GM23338 (cell line): Measurements from ENCODE around the gene STXBP5. TPM values are rescaled to one million over a fixed set of nuclear protein-coding genes. Genes with fewer than 3 reads are reported as not detected.

ENCODE experiments used
- ATAC-seq: fragments of 200-7000 bp; cut with Tn5 transposase; 3 replicates; pipeline ENCODE4 v1.9.1; 2020
- DNase-seq: peaks from one replicate; pipeline ENCODE4 v3.0.0-alpha.2; 2015; ENCODE audit warnings: low spot score
- H2AFZ ChIP-seq: fragments of 200-600 bp; sonication (generic); 2 replicates; pipeline ENCODE4 v1.8.0; 2016; ENCODE audit warnings: antibody characterized with exemption, mild to moderate bottlenecking, moderate library complexity
- H3F3A ChIP-seq: fragments of 200-600 bp; sonication (generic); replicated peaks from 2 replicates; pipeline ENCODE4 v1.8.0; 2017; ENCODE audit warnings: antibody characterized with exemption, mixed run types, low read depth
- H3K27ac ChIP-seq: fragments of 200-600 bp; sonication (generic); 2 replicates; pipeline ENCODE4 v1.6.1; 2016; ENCODE audit warnings: low read depth
- H3K27me3 ChIP-seq: fragments of 200-600 bp; sonication (generic); 2 replicates; pipeline ENCODE4 v1.8.0; 2016; ENCODE audit warnings: mild to moderate bottlenecking, mixed run types, moderate library complexity; ENCODE audit not compliant: insufficient read depth
- H3K36me3 ChIP-seq: fragments of 200-600 bp; sonication (generic); 2 replicates; pipeline ENCODE4 v1.8.0; 2016; ENCODE audit warnings: mild to moderate bottlenecking; ENCODE audit not compliant: insufficient read depth
- H3K4me1 ChIP-seq: fragments of 200-600 bp; sonication (generic); 2 replicates; pipeline ENCODE4 v1.8.0; 2016; ENCODE audit warnings: mild to moderate bottlenecking, moderate library complexity; ENCODE audit not compliant: insufficient read depth
- H3K4me2 ChIP-seq: fragments of 200-600 bp; sonication (generic); 2 replicates; pipeline ENCODE4 v1.7.1; 2017; ENCODE audit warnings: mixed run types
- H3K4me3 ChIP-seq: fragments of 200-600 bp; sonication (generic); 2 replicates; pipeline ENCODE4 v1.6.1; 2016; ENCODE audit warnings: mixed run types
- H3K79me2 ChIP-seq: fragments of 200-600 bp; sonication (generic); replicated peaks from 2 replicates; pipeline ENCODE4 v1.8.0; 2017; ENCODE audit warnings: mild to moderate bottlenecking; ENCODE audit not compliant: insufficient read depth
- H3K9me2 ChIP-seq: fragments of 200-600 bp; sonication (generic); 2 replicates; pipeline ENCODE4 v1.8.0; 2017; ENCODE audit not compliant: insufficient read depth
- H4K20me1 ChIP-seq: fragments of 200-600 bp; sonication (generic); replicated peaks from 2 replicates; pipeline ENCODE4 v1.8.0; 2017; ENCODE audit warnings: mild to moderate bottlenecking; ENCODE audit not compliant: insufficient read depth
- H3K27ac Mint-ChIP-seq: 2 replicates; pipeline ENCODE4 v1.8.0; 2020; ENCODE audit warnings: inconsistent platforms, mild to moderate bottlenecking, moderate library complexity, mixed read lengths
- H3K27me3 Mint-ChIP-seq: 3 replicates; pipeline ENCODE4 v1.8.0; 2022; ENCODE audit warnings: low read depth, mild to moderate bottlenecking, moderate library complexity, mixed read lengths, inconsistent platforms; ENCODE audit not compliant: insufficient read depth, poor library complexity
- H3K36me3 Mint-ChIP-seq: 3 replicates; pipeline ENCODE4 v1.8.0; 2021; ENCODE audit warnings: low read depth, mild to moderate bottlenecking, inconsistent platforms, moderate library complexity, mixed read lengths
- H3K4me1 Mint-ChIP-seq: 3 replicates; pipeline ENCODE4 v1.8.0; 2020; ENCODE audit warnings: mild to moderate bottlenecking, inconsistent platforms, mixed read lengths
- H3K4me3 Mint-ChIP-seq: 3 replicates; pipeline ENCODE4 v1.8.0; 2021; ENCODE audit warnings: moderate library complexity, mild to moderate bottlenecking, inconsistent platforms, mixed read lengths
- H3K9me3 Mint-ChIP-seq: 3 replicates; pipeline ENCODE4 v1.8.0; 2020; ENCODE audit warnings: moderate library complexity, mild to moderate bottlenecking, inconsistent platforms, mixed read lengths
- CREB1 ChIP-seq: fragments of 250-450 bp; sonication (Bioruptor Pico); IDR thresholded peaks from 2 replicates; pipeline ENCODE4 v1.5.0; 2020; ENCODE audit warnings: low read depth, mild to moderate bottlenecking, moderate library complexity
- CTCF ChIP-seq, 2 experiments: fragments of 200-600 bp in 1 of 2; sonication (generic) in 1 of 2; conservative IDR thresholded peaks; 2 replicates each; pipeline versions ENCODE4 v1.5.1 to v1.6.1; 2016 to 2017; ENCODE audit warnings: antibody characterized with exemption in 2 of 2, low read depth in 2 of 2, mild to moderate bottlenecking in 2 of 2, moderate library complexity in 1 of 2
- ETS1 ChIP-seq: IDR thresholded peaks from 2 replicates; pipeline ENCODE4 v1.6.1; 2016; ENCODE audit warnings: antibody characterized with exemption
- EZH2 ChIP-seq: fragments of 200-600 bp; sonication (generic); IDR thresholded peaks from one replicate; pipeline ENCODE4 v1.8.0; 2017; ENCODE audit warnings: antibody characterized with exemption, mild to moderate bottlenecking, low read depth; ENCODE audit not compliant: unreplicated experiment
- EZH2phosphoT487 ChIP-seq: fragments of 200-600 bp; sonication (generic); IDR thresholded peaks from one replicate; pipeline ENCODE4 v1.8.1; 2018; ENCODE audit warnings: antibody characterized with exemption; ENCODE audit not compliant: unreplicated experiment
- JUNB ChIP-seq: IDR thresholded peaks from one replicate; pipeline ENCODE4 v1.6.1; 2016; ENCODE audit warnings: antibody characterized with exemption; ENCODE audit not compliant: unreplicated experiment
- NANOG ChIP-seq: IDR thresholded peaks from 2 replicates; pipeline ENCODE4 v1.6.1; 2016; ENCODE audit warnings: antibody characterized with exemption, borderline replicate concordance
- REST ChIP-seq: IDR thresholded peaks from one replicate; pipeline ENCODE4 v1.6.1; 2018; ENCODE audit warnings: antibody characterized with exemption; ENCODE audit not compliant: unreplicated experiment
- STAT1 ChIP-seq: IDR thresholded peaks from one replicate; pipeline ENCODE4 v1.6.1; 2016; ENCODE audit warnings: antibody characterized with exemption; ENCODE audit not compliant: unreplicated experiment
- ZNF331 ChIP-seq: fragments of 250-450 bp; sonication (Bioruptor Pico); IDR thresholded peaks from 2 replicates; pipeline ENCODE4 v1.5.0; 2020; ENCODE audit warnings: low read depth, mild to moderate bottlenecking, moderate library complexity
- polyA plus RNA-seq: library from polyadenylated mRNA; unstranded; fragments of >200 nt; fragmentation: Nextera tagmentation; extraction: Ambion mirVana; gene quantifications from 2 replicates; pipeline ENCODE4 v1.2.1, GENCODE V29; 2016
- total RNA-seq: library from RNA; depleted of rRNA; stranded (reverse); fragments of >200 nt; shearing (Covaris generic); gene quantifications from 2 replicates; pipeline ENCODE4 v1.2.3, GENCODE V29; 2014

Gene STXBP5
- total and polyA plus RNA-seq, 2 experiments from 2014 or later, result 3.9 to 17.8 TPM

- Mint-ChIP-seq H3K9me3 (no peaks in the 10 kb centered on the region), H3K4me3 (no peak overlapping the region), H3K4me1 (no peaks in the 10 kb centered on the region), H3K27me3 (no peaks in the 10 kb centered on the region), H3K36me3 (peaks cover 16% of the 10 kb centered on the region; the same call in 2 of the 3 replicates), H3K27ac (no peak overlapping the region)
- DNase-seq (no peak), ATAC-seq (no peak)
- H3K36me3 ChIP-seq, result no peaks in the 10 kb centered on the region
- no peaks in the 10 kb centered on the region for H4K20me1 ChIP-seq
- H3K9me2 ChIP-seq, result no peaks in the 10 kb centered on the region
- H3K27me3 ChIP-seq, result no peaks in the 10 kb centered on the region
- H3F3A ChIP-seq, result no peaks in the 10 kb centered on the region
- H3K4me3 ChIP-seq, result no peak overlapping the region
- H3K79me2 ChIP-seq, result no peaks in the 10 kb centered on the region
- H3K27ac ChIP-seq, result no peak overlapping the region
- no peaks in the 10 kb centered on the region for H3K4me1 ChIP-seq
- no peak overlapping the region for H3K4me2 ChIP-seq
- TF ChIP-seq ETS1 (no peak), EZH2 (no peak), STAT1 (no peak), CTCF (conservative IDR thresholded peaks at IDR 0.05; ENCODE audit: low read depth in 2 of 2) (no peak), NANOG (no peak), EZH2phosphoT487 (no peak), CREB1 (CRISPR knock-in tag) (no peak)
- no peak overlapping the region for H2AFZ ChIP-seq
Measured at GRCh38 chr6:147287869-147288271, 83.7 kb downstream of the STXBP5 start.

GRCh38 chr6:147297124-147297523, 92.9 kb downstream of the STXBP5 start:
- Mint-ChIP-seq H3K9me3 (peaks cover 27% of the 10 kb centered on the region), H3K4me3 (no peak overlapping the region), H3K27me3 (no peaks in the 10 kb centered on the region), H3K4me1 (no peaks in the 10 kb centered on the region), H3K36me3 (peaks cover 51% of the 10 kb centered on the region), H3K27ac (no peak overlapping the region)
- H3K4me2 ChIP-seq, result no peak overlapping the region
- no peak overlapping the region for H3K27ac ChIP-seq
- ATAC-seq, result no peak
- H3K4me1 ChIP-seq, result no peaks in the 10 kb centered on the region
- H2AFZ ChIP-seq, result no peak overlapping the region
- H3K9me2 ChIP-seq, result peaks cover 13% of the 10 kb centered on the region
- H3K4me3 ChIP-seq, result no peak overlapping the region
- no peak for DNase-seq
- no peaks in the 10 kb centered on the region for H3K79me2 ChIP-seq
- H3K36me3 ChIP-seq, result 0 out of 2 replicates have a peak, but pooled peaks cover 12% of the 10 kb centered on the region
- no peaks in the 10 kb centered on the region for H4K20me1 ChIP-seq
- no peaks in the 10 kb centered on the region for H3K27me3 ChIP-seq
- H3F3A ChIP-seq, result no peaks in the 10 kb centered on the region
- no peak for TF ChIP-seq STAT1
- TF ChIP-seq CREB1 (CRISPR knock-in tag), result no peak
- no peak for TF ChIP-seq ZNF331
- TF ChIP-seq NANOG, result no peak
- TF ChIP-seq JUNB, result no peak
- no peak for TF ChIP-seq ETS1
- no peak for TF ChIP-seq REST
- no peak for TF ChIP-seq CTCF (conservative IDR thresholded peaks at IDR 0.05; ENCODE audit: low read depth in 2 of 2)
